NCI-H187 (cell line): ENCODE data around the gene SKIC2.
"Not testable (repeated sequence)": the region's sequence is repeated elsewhere in the genome, so short reads cannot be mapped to it uniquely, and the experiment has no call there.

Experiments used
- DNase-seq, 2 experiments: peaks; one replicate each; lab custom pipeline; 2025; lab: John Stamatoyannopoulos, UW

Gene SKIC2

DNA sequence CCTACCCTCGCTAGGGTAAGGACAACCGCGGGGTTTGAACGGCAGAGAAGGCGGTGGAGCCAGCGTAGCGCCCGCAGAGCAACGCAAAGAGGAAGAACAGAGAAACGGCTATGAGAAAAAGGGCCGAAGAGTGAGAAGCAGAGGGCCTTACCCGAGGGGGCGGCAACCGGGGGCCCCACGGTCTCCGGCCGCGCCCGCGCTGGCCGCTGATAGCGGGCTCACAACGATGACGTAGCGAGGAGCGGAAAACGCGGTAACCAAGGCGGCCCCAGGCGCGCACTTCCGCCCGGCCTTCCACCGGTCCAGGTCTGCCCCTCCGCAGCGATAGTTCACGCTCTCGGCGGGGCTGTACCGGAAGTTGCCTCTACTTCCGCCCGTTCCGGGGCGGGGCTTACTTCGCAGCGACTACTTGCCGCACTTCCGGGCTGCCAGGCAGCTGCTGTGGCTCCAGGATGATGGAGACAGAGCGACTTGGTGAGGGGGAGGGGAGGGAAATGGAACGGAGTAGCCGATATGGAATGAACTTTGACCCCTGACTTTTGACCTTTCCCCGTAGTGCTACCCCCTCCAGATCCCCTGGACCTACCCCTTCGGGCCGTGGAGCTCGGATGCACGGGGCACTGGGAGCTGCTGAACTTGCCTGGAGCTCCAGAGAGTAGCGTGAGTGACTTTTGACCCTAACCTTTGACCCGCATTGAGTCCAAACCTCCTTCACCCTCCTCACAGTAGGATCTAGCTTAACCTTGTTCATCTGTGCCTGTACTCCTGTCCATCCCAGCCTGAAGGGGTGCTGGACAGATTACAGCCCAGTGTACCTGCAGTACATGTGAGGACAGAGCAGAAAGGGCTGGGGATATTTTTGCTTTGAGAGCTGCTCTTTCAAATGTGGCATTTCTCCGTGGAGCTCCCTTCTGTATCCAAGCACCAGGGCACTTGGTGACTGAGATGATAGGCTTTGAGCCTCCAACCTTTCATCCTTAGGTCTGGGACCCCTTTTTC is at the start of gene SKIC2, which contains the start of gene NELFE:
TSS of gene SKIC2 (plus strand) at position 435 of the 999 bp plus-strand sequence. CDS start at position 453, 18 bp downstream.
TSS of gene NELFE (minus strand) at position 231 of the 999 bp plus-strand sequence. CDS start 525 bp downstream, outside the sequence.
- DNase-seq = peak; percentile 94 to 97

DNA sequence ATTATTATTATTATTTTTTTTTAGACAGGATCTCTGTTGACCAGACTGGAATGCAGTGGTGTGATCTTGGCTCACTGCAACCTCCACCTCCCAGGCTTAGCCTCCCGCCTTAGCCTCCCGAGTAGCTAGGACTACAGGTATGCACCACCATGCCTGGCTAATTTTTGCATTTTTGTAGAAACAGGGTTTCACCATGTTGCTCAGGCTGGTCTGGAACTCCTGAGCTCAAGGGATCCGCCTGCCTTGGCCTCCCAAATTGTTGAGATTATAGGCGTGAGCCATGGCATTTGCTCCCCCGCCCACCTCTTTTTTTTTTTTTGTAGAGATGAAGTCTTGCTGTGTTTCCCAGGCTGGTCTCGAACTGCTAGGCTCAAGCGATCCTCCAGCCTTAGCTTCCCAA is 49.7 kb upstream of the SKIC2 start:
- DNase-seq = not testable (repeated sequence)

DNA sequence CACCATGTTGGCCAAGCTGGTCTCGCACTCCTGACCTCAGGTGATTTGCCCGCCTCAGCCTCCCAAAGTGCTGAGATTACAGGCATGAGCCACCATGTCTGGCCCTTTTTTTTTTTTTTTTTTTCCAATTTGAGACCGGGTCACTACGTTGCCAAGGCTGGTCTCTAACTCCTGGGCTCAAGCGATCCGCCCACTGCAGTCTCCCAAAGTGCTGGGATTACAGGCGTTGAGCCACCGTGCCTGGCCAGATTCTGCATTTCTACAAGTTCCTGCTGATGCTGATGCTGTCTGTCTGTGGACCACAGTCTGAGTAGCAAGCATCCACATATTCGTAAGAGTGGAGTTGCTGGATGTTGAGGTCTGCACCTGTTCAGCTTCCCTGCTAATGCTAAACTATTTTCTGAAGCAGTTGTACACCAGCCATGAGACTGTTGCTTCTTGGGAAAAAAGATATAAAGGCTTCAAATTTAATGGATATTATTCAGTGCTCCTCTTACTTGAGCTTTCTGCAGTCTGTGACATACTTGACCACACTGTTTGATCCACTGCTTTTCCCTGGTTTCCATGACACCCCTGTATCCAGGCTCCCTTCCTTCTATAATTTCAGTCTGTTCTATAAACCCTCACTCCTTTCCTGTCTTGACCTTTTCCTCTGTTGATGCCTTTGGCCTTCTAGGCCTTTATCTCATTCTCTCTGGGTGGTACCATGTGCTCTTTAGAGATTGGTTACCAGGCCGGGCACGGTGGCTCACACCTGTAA is 47.0 kb upstream of the SKIC2 start:
- DNase-seq = no peak

DNA sequence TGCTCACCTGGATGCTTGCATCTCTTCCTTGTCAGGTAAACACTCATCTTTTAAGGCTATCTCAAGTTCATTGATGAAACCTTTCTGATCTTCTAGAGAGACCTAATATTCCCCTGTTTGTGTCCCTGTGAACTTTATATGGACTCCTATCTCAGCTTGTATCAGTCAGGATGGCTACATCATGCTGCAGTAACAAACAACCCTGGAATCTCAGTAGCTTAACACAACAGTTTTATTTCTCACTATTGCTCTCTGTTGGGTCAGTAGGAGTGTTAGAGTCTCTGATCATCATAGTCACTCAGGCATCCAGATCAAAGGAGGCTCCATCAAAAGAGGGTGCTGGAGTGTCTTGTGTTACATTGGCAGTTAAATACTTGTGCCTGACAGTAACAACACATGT is 43.6 kb upstream of the SKIC2 start:
- no peak for DNase-seq

DNA sequence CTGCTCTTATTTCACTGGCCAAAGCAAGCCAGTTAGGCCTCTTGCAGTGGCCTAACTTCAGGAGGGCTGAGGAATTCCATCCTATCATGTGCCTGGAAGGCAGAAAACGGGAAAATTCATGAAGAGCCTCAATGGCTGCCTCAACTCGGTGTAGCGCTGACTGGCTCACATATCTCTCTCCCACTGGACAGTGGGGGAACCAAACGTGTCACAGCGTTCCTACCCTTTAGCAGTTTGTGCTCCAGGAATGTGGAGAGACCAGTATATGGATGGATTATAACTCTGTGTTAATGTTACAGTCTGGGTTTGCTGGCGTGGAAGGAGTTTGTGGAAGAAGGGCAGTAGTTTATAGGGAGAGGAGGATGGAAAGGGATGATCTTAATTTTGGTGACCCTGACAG is 43.2 kb upstream of the SKIC2 start:
- DNase-seq = no peak

DNA sequence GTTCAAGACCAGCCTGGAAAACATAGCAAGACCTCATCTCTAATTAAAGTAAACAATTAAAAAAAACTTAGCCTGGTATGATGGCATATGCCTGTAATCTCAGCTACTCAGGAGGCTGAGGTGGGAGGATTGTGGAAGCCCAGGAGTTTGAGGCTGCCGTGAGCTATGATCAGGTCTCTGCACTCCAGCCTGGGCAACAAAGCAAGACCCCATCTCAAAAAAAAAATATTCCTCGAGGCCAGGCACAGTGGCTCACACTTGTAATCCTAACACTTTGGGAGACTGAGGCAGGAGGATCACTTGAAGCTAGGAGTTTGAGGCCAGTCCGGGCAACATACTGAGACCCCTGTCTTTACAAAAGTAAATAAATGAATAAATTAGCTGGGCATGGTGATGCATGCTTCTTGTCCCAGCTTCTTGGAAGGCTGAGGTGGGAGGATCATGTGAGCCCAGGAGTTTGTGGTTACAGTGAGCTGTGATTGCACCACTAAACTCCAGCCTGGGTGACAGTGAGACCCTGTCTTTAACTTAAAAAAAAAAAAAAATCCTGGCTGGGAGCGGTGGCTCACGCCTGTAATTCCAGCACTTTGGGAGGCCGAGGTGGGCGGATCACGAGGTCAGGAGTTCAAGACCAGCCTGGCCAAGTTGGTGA is 40.8 kb upstream of the SKIC2 start:
- DNase-seq = no peak

DNA sequence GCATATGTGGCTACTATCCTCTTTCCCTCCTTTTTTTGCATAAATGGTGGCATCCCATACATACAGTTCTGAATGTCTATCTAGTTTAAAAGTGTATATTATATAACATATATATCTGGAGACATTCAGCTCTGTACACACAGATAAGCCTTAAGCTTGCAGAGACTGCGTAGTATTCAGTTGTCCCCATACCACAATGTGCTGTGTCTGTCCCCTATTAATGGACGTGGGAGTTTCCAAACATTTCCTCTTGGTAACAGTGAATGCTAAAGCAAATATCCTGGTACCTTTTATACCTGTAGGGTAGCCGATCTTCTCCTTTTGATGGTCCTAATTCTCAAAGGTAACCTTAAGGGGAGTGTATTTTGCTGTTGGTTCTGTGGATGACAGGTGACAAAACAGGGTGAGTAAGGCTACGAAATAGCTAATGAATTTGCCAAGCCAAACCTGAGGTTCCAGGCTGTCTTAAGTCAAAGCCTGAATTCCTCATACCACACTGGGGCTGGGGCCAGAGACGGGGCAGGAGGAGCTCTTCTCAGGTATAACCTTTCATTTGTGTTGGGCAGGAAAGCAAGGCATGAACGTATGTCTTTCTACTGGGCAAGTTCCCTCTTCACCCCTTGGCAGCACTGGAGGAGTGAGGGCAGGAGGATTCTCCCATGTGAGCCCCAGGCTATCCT is 39.2 kb upstream of the SKIC2 start:
- no peak for DNase-seq

DNA sequence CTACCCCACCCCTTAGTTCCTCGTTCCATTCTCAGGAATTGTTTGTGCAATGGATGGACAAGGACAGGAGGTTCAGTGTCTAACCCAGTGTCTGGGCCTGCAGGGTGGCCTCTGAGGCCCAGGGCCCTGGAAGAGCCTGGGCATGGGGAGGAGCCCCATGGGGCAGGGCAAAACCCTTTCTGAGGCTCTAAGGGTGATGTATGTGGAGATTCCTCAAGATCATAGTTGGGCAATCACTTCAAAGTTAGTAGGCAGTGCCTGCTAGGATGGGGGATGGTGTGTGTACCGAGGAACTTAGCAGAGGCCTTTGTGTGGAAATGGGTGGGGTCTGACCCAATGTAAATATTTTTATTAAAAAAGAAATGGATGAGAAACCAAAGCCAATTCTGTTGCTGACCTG is 38.2 kb upstream of the SKIC2 start:
- DNase-seq = no peak

DNA sequence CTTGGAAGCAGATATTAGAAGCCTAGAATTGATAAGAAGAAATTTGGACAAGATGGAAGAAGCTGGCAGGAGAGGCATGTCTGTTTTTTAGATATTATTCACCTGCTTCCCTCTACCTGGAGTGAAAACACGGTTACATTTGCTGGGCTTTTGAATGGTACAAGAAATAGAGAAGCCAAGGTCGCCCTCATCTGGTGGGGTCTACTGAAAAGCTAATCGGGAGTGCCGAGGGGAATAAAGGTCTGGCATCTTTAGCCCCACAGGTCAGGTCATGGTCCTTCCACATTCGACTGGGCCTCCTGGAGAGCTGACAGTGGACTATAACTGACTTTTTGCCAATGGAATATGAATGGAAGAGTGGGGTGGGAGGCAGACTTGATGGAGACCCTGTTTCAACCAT is 36.0 kb upstream of the SKIC2 start:
- no peak for DNase-seq

DNA sequence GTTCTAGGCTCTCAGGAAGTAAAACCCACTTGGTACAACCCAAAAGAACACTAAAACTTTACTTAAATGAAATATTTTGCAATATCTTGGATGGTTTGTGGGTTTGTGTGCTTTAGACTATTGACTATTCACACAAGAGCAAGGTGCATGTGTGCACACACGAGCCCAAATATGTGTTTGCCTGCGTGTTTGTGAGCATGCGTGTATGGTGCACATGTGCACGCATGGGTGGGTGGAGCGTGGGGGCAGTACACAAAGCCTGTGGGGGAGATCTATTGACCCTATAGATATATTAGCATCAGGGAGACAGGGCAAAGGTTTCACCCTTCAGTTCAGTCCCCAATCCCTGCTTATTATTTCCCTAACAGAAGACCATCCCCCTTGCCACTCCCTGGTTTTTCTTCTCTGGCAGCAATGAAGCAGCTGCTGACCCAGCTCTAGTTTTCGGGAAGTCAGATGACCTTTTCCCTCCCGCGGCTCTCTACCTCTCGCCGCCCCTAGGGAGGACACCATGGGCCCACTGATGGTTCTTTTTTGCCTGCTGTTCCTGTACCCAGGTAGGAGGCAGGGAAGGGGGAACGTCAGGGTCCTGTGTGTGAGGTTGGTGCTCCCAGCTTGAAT is 31.6 kb upstream of the SKIC2 start, which contains the start of gene C2:
TSS of gene C2 (plus strand) at position 476 of the 621 bp plus-strand sequence. CDS start at position 512, 36 bp downstream.
- no peak for DNase-seq

DNA sequence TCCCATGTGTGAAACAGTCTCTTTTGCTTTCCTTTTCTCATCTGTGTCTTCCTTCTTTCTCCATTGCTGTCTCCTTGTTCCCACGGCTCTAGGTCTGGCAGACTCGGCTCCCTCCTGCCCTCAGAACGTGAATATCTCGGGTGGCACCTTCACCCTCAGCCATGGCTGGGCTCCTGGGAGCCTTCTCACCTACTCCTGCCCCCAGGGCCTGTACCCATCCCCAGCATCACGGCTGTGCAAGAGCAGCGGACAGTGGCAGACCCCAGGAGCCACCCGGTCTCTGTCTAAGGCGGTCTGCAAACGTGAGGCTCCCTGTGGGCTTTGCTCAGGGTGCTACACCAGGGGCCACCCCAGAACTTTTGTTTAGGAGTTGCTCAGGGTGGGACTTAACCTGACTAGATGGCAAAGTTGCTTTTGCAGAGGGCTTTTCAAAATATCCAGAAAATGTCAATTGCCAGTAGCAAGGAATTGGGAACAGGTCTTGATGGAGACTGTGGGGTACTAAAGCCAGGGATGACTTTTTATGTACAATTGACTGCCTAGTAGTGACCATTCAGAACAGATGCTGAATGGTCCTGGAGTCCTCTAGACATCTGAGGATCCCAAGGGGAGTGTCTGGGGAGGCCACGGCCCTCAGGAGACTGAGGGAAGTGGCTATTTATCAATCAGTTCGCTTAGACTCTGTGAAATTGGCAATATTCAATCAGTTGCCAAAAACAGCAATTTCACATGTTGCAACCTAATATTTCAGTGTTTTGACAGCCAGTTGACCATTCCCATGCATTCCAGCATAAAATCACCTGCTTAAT is 30.9 kb upstream of the SKIC2 start:
- DNase-seq = no peak

DNA sequence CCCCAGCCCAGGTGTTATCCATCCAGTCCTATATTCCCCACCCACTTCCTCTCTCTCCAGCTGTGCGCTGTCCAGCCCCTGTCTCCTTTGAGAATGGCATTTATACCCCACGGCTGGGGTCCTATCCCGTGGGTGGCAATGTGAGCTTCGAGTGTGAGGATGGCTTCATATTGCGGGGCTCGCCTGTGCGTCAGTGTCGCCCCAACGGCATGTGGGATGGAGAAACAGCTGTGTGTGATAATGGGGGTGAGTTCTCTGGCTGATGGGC is 30.4 kb upstream of the SKIC2 start:
- DNase-seq = no peak

DNA sequence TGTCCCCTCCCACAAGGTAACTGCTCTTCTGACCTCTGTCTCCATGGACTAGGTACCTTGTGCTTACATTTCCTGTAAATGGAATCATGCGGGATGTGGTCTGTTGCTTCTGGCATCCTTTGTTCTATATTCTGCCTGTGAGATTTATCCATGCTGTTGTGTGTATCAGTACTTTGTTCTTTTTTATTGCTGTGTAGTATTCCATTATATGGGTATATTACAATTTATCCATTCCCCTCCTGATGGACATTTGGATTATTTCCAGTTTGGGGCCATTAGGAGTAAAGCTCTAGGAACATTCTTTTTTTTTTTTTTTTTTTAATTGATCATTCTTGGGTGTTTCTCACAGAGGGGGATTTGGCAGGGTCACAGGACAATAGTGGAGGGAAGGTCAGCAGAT is 28.0 kb upstream of the SKIC2 start:
- DNase-seq = no peak

DNA sequence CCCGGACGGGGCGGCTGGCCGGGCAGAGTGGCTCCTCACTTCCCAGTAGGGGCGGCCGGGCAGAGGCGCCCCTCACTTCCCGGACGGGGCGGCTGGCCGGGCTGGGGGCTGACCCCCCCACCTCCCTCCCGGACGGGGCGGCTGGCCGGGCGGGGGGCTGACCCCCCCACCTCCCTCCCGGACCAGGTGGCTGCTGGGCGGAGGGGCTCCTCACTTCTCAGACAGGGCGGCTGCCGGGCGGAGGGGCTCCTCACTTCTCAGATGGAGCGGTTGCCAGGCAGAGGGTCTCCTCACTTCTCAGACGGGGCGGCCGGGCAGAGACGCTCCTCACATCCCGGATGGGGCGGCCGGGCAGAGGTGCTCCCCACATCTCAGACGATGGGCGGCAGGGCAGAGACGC is 26.8 kb upstream of the SKIC2 start:
- not testable (repeated sequence) for DNase-seq

DNA sequence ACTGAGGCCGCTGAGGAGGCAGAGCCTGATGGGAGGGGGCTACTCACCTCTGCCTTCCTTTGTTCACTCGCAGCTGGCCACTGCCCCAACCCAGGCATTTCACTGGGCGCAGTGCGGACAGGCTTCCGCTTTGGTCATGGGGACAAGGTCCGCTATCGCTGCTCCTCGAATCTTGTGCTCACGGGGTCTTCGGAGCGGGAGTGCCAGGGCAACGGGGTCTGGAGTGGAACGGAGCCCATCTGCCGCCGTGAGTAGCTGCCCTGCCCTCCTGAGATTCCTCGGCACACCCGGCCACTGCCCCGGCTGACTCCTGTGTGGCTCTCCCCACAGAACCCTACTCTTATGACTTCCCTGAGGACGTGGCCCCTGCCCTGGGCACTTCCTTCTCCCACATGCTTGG is 25.4 kb upstream of the SKIC2 start:
- DNase-seq = no peak

DNA sequence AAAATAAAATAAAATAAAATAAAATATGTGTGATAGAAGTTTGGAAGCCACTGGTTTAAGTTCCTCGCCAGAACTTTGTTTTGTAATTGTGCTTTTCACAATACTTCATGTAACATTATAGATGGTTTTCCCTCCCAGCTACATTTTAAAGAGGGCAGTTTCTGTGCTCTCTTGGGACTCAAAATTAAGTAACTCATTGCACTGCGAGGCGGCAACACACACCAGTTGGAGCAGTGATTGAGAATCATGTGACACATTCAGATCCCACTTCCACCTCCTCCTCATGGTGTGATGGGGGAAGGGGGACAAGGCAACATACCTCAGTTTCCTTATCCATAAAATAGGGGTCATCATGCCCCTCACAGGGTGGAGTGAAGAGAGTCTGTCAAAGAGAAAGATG is 24.0 kb upstream of the SKIC2 start:
- DNase-seq = no peak

DNA sequence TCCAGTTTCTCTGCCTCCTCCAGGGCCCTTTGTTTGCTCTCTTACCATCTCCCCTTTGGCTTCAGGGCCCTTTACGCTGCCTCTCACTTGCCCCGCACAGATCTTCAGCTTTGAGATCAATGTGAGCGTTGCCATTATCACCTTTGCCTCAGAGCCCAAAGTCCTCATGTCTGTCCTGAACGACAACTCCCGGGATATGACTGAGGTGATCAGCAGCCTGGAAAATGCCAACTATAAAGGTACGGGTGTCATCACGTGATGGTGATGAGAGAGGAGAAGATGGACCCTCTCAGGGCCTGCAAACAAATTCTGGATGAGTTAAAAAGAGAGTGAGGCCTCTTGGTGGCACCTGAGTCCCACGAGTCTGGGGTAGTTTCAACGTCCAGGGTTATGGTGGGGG is 23.2 kb upstream of the SKIC2 start:
- no peak for DNase-seq

DNA sequence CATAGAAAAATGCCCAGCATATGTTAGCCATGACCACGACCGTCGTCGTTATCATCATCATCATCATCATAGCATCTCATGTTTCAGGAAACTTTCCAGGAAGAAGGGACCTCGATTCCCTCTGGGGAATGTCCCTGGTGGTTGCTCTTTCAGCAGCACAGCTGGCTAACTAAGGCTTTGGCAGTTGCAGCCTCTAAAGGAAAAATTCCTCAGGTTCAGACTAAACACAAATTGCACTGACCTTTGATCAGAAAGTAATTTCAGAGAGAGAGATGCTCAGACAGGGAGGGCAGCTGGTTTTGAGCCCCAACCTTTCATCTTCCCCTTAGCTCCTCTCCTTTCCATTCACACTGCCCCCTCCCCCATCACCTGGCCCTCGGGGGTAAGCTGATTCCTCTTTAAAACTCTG is 18.7 kb upstream of the SKIC2 start:
- no peak for DNase-seq

DNA sequence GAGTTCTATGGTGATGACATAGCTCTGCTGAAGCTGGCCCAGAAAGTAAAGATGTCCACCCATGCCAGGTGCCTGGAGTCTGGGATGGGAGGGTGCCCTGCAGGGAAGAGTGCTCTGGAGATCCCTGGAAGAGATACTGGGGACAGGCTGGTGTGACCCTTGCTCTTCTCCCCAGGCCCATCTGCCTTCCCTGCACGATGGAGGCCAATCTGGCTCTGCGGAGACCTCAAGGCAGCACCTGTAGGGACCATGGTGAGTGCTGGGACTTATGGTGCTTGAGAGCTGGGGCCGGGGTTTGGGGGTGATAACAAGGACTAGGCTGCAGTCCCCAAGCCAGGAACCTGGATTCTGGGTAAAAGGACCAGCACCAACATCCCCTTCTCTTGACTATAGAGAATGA is 15.2 kb upstream of the SKIC2 start:
- no peak for DNase-seq

DNA sequence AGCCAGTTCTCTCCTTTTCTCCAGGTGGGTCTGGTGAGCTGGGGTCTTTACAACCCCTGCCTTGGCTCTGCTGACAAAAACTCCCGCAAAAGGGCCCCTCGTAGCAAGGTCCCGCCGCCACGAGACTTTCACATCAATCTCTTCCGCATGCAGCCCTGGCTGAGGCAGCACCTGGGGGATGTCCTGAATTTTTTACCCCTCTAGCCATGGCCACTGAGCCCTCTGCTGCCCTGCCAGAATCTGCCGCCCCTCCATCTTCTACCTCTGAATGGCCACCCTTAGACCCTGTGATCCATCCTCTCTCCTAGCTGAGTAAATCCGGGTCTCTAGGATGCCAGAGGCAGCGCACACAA is 13.8 kb upstream of the SKIC2 start:
- DNase-seq = no peak
